ENCODE data around the gene ASB9. TPM values are rescaled to one million over a fixed set of nuclear protein-coding genes. Genes with fewer than 3 reads are reported as not detected.

Gene ASB9
- total and polyA plus RNA-seq, 7 donors = 0.12 to 1.3 (median 0.60) TPM; not detected in 1

DNA sequence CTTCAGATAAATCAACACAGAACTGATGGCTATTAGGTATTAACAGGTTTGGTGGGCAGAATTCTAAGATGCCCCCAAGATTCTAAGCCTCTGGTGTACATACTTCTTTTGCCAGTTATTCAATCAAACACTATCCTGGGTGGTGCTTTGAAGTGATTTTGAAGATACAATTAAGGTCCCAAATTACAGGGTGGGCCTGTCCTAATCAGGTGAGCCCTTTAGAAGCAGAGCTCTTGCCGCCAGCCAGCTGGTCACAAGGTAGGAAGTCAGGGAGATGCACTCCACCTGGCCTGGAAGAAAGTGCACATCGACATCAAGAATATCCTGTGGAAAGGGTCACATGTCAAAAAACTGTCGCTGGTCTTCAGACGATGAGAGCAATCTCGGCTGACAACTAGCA, 29.5 kb downstream of the ASB9 start:
- Histone ChIP-seq H3K27ac (no peak overlapping the region), H3K9me3 (no peaks in the 10 kb centered on the region), H3K4me3 (no peak overlapping the region), H3K4me1 (no peaks in the 10 kb centered on the region), H3K36me3 (ENCODE audit: insufficient read depth in 1 of 2, low read depth in 1 of 2) (no peaks in the 10 kb centered on the region), H3K27me3 (ENCODE audit: insufficient read depth in 3 of 3, low read length in 2 of 3) (no peaks in the 10 kb centered on the region)
- no peak for ATAC-seq
- intact Hi-C loops (cut with DNase I) = loop anchor here (5.0 kb wide), 1 partner anchor 1203 kb away; no protein-coding TSS in a partner anchor
- no peak for DNase-seq
- WGBS, 3 donors = 84 to 95% (median 90%) methylated on average over 5 of the region's 5 CpGs
- TF ChIP-seq, protein P1, sequence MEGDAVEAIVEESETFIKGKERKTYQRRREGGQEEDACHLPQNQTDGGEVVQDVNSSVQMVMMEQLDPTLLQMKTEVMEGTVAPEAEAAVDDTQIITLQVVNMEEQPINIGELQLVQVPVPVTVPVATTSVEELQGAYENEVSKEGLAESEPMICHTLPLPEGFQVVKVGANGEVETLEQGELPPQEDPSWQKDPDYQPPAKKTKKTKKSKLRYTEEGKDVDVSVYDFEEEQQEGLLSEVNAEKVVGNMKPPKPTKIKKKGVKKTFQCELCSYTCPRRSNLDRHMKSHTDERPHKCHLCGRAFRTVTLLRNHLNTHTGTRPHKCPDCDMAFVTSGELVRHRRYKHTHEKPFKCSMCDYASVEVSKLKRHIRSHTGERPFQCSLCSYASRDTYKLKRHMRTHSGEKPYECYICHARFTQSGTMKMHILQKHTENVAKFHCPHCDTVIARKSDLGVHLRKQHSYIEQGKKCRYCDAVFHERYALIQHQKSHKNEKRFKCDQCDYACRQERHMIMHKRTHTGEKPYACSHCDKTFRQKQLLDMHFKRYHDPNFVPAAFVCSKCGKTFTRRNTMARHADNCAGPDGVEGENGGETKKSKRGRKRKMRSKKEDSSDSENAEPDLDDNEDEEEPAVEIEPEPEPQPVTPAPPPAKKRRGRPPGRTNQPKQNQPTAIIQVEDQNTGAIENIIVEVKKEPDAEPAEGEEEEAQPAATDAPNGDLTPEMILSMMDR (IDR thresholded peaks at IDR 0.05) = no peak

GRCh38 chrX:15236146-15236545, 33.7 kb downstream of the ASB9 start:
- no peak overlapping the region for H3K27ac ChIP-seq
- H3K4me1 ChIP-seq = no peaks in the 10 kb centered on the region
- H3K36me3 ChIP-seq (ENCODE audit: insufficient read depth in 1 of 2, low read depth in 1 of 2) = no peaks in the 10 kb centered on the region
- no peaks in the 10 kb centered on the region for H3K9me3 ChIP-seq
- intact Hi-C loops (cut with DNase I) = no loop called here
- ATAC-seq = no peak
- DNase-seq = no peak
- 88 to 96% (median 90%) methylated on average over 3 of the region's 3 CpGs for WGBS, 3 donors
- no peaks in the 10 kb centered on the region for H3K27me3 ChIP-seq (ENCODE audit: insufficient read depth in 3 of 3, low read length in 2 of 3)
- H3K4me3 ChIP-seq = no peak overlapping the region
- TF ChIP-seq, protein P1 (IDR thresholded peaks at IDR 0.05) = no peak

- Histone ChIP-seq H3K27ac (no peak overlapping the region), H3K36me3 (ENCODE audit: insufficient read depth in 1 of 2, low read depth in 1 of 2) (no peaks in the 10 kb centered on the region), H3K4me3 (no peak overlapping the region), H3K9me3 (no peaks in the 10 kb centered on the region), H3K27me3 (ENCODE audit: insufficient read depth in 3 of 3, low read length in 2 of 3) (no peaks in the 10 kb centered on the region), H3K4me1 (no peaks in the 10 kb centered on the region)
- no peak for DNase-seq
- ATAC-seq = no peak
- TF ChIP-seq, protein P1 (IDR thresholded peaks at IDR 0.05) = no peak
- WGBS, 3 donors = 30 to 50% (median 33%) methylated on average over 1 of the region's 1 CpG
- intact Hi-C loops (cut with DNase I) = no loop called here
These were observed 34.9 kb downstream of the ASB9 start for GRCh38 chrX:15235001-15235400.

DNA sequence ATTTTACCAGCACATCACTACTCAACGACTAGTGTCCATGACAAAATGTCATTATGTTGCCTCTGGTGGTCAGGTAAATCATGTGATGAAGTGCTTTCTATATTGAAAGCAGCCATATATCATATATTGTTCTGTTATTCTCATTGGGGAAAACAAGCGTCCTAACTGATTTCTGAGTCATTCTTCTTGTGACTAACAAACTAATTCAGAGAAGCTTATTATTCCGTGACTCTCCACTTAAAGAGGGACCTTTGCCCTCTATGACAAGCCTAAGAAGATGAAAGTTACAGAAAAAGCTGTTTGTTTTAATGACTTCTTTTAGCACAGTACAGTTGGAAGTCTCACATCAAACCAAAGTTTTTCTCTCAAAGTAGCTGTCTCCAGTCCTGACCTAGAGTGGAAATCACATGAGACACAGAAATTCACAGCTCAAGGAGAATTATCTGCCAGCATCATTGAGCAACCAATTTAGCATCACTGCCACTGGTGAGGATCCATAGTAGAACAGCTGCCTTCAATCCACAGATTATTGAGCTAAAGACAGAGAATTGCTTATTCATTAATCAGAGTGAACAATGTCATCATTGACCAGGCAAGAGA, 36.4 kb downstream of the ASB9 start:
- Histone ChIP-seq H3K27me3 (ENCODE audit: insufficient read depth in 3 of 3, low read length in 2 of 3) (no peaks in the 10 kb centered on the region), H3K4me1 (no peaks in the 10 kb centered on the region), H3K36me3 (ENCODE audit: insufficient read depth in 1 of 2, low read depth in 1 of 2) (no peaks in the 10 kb centered on the region), H3K27ac (no peak overlapping the region), H3K9me3 (no peaks in the 10 kb centered on the region), H3K4me3 (no peak overlapping the region)
- 23 to 34% (median 28%) methylated on average over 3 of the region's 3 CpGs for WGBS, 3 donors
- DNase-seq (no peak), ATAC-seq (no peak)
- TF ChIP-seq, protein P1 (IDR thresholded peaks at IDR 0.05) = no peak
- intact Hi-C loops (cut with DNase I) = no loop called here

DNA sequence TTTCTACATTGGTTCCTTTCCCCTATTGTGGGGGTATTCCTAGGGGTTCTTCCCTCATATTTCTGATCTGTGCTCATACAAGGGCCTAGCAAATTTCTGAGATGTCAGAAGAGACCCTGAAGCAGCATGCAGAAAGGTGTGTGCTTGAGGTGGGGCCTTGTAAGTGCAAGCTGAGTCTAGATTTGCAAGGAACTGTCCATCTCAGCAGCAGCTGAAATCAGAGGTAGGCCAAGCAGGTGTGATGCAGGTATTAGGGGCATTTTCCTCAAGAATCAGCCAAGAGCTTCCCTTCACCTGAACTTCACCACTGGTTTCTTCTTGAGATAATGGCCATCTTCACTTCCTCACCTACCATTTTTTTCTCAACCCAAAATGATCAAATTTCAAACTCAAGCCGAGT, 45.1 kb downstream of the ASB9 start:
- intact Hi-C loops (cut with DNase I) = no loop called here
- WGBS, 3 donors = 83 to 88% (median 86%) methylated on average over 1 of the region's 1 CpG
- TF ChIP-seq, protein P1 (IDR thresholded peaks at IDR 0.05) = no peak

More for the DNA sequence above, 45.1 kb downstream of the ASB9 start:
- no peak for DNase-seq
- no peaks in the 10 kb centered on the region for H3K9me3 ChIP-seq
- H3K4me3 ChIP-seq = no peak overlapping the region
- no peaks in the 10 kb centered on the region for H3K4me1 ChIP-seq
- no peak for ATAC-seq
- H3K27me3 ChIP-seq (ENCODE audit: insufficient read depth in 3 of 3, low read length in 2 of 3) = peaks cover 0 to 11% (median 0%) of the 10 kb centered on the region in 3 donors
- H3K36me3 ChIP-seq (ENCODE audit: insufficient read depth in 1 of 2, low read depth in 1 of 2) = no peaks in the 10 kb centered on the region
- no peak overlapping the region for H3K27ac ChIP-seq
